HepG2 (cell line): ENCODE results near the gene BCL2L1. TPM values are rescaled to one million over a fixed set of nuclear protein-coding genes. Genes with fewer than 3 reads are reported as not detected.

ENCODE experiments used
- CHD4 ChIP-seq: fragments of 200-600 bp; sonication (generic); IDR thresholded peaks from 2 replicates; pipeline ENCODE4 v1.7.0; 2017; ENCODE audit warnings: mild to moderate bottlenecking, low read length, borderline replicate concordance
- NONO ChIP-seq, 2 experiments: fragments of 450-650 bp in 1 of 2; sonication (generic) in 1 of 2; formaldehyde crosslinking in 1 of 2; IDR thresholded peaks in 1 of 2; conservative IDR thresholded peaks in 1 of 2; 2 replicates each; pipeline versions ENCODE4 v1.6.1 to v1.8.0; 2017 to 2022; ENCODE audit warnings: mild to moderate bottlenecking in 1 of 2, missing genetic modification reagents in 1 of 2, moderate library complexity in 1 of 2
- ZFP41 ChIP-seq: sonication (generic); formaldehyde crosslinking; IDR thresholded peaks from 2 replicates; pipeline ENCODE4 v1.4.0; 2020; ENCODE audit warnings: mild to moderate bottlenecking, missing genetic modification reagents, borderline replicate concordance
- ZNF841 ChIP-seq: sonication (generic); formaldehyde crosslinking; IDR thresholded peaks from 2 replicates; pipeline ENCODE4 v1.8.1; 2023; ENCODE audit warnings: missing genetic modification reagents, borderline replicate concordance
- ZSCAN9 ChIP-seq: IDR thresholded peaks from 2 replicates; pipeline ENCODE4 v1.6.1; 2016; ENCODE audit warnings: borderline replicate concordance
- ZZZ3 ChIP-seq: sonication (generic); formaldehyde crosslinking; IDR thresholded peaks from 2 replicates; pipeline ENCODE4 v1.4.0; 2020; ENCODE audit warnings: missing genetic modification reagents, mild to moderate bottlenecking, borderline replicate concordance
- polyA plus RNA-seq, 8 experiments: library from polyadenylated mRNA; depleted of rRNA in 3 of 8; stranded (reverse) in 7 of 8; unstranded in 1 of 8; fragments of >200 nt; fragmentation: Illumina TruSeq in 4 of 8; extraction: Trizol in 4 of 8; gene quantifications; 2 replicates each; pipeline versions ENCODE4 v1.2.1 to v1.2.3, GENCODE V29; 2011 to 2016; ENCODE audit warnings: low read depth in 4 of 8, missing spikeins in 1 of 8, mixed read lengths in 1 of 8; ENCODE audit not compliant: insufficient read depth in 1 of 8
- total RNA-seq, 5 experiments: library from RNA; depleted of rRNA; stranded (reverse); fragments of >200 nt; fragmentation: Illumina TruSeq; extraction: Trizol; gene quantifications; 2 replicates each; pipeline ENCODE4 v1.2.3, GENCODE V29; 2016; ENCODE audit warnings: low read depth in 1 of 5
- TF ChIP-seq, protein P1 (sequence below): sonication (generic); formaldehyde crosslinking; conservative IDR thresholded peaks from 2 replicates; pipeline ENCODE4 v1.4.0; 2020; ENCODE audit warnings: mild to moderate bottlenecking, missing genetic modification reagents, moderate library complexity
- TF ChIP-seq, protein P2 (sequence below): sonication (generic); formaldehyde crosslinking; IDR thresholded peaks from 2 replicates; pipeline ENCODE4 v1.5.1; 2020; ENCODE audit warnings: mild to moderate bottlenecking, missing genetic modification reagents, moderate library complexity
- TF ChIP-seq, protein P3 (sequence below), 2 experiments: sonication (generic) in 1 of 2; formaldehyde crosslinking in 1 of 2; IDR thresholded peaks; 2 replicates each; pipeline versions ENCODE4 v1.6.1 to v1.9.0; 2014 to 2022; ENCODE audit warnings: antibody characterized with exemption in 1 of 2, borderline replicate concordance in 1 of 2, inconsistent platforms in 1 of 2, low read depth in 1 of 2, missing genetic modification reagents in 1 of 2
- TF ChIP-seq, protein P4 (sequence below): sonication (generic); formaldehyde crosslinking; IDR thresholded peaks from 2 replicates; pipeline ENCODE4 v1.5.0; 2020; ENCODE audit warnings: missing genetic modification reagents, mild to moderate bottlenecking, borderline replicate concordance

BCL2L1 gene
- total and polyA plus RNA-seq, 2 of the 13 experiments (the other 11 are each of a cell fraction or from before 2014, with no cell fraction given), result 164 to 258 TPM

DNA sequence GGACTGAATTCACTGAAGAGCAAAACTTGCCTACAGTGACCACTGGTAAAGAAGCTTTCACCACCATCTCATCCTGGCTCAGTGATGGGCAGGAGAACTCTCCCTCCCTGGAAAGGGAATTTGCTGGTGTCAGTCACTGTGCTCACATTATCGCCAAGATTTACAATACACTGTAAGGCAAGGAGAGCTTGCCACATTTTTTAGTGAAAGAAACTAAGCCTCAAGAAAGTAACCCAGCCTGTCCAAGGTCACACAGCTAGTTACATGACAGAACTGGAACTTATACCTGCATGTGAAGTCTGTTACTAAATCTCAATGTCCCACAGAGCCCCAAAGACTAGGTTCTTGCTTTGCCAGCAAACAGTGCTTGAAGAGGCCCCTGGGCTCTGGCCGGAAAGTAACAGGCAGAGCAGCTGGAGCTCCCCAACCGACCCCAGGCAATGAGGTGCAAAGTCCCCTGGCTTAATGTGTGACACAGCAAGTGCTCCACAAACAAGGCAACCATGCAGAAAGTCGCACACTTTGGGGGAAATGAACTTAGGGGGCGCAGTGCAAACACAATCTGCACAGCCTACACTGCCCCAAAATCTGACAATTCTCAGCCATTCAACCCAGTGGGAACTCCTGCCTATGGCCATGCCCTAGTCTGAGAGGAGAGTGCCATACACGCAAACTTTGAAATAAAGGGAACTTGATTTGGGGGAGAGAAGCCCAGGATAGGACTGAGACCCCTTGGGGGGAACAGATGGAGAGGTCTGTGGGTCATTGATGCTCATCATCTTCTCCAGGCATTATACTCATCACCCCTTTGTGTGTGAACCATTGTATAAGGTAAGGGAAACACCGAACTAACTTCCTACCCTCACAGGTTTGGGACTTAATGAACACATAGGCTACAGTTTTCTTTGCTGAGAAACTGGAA, 1.9 kb downstream of the BCL2L1 start (continued):
- TF ChIP-seq, protein P1, sequence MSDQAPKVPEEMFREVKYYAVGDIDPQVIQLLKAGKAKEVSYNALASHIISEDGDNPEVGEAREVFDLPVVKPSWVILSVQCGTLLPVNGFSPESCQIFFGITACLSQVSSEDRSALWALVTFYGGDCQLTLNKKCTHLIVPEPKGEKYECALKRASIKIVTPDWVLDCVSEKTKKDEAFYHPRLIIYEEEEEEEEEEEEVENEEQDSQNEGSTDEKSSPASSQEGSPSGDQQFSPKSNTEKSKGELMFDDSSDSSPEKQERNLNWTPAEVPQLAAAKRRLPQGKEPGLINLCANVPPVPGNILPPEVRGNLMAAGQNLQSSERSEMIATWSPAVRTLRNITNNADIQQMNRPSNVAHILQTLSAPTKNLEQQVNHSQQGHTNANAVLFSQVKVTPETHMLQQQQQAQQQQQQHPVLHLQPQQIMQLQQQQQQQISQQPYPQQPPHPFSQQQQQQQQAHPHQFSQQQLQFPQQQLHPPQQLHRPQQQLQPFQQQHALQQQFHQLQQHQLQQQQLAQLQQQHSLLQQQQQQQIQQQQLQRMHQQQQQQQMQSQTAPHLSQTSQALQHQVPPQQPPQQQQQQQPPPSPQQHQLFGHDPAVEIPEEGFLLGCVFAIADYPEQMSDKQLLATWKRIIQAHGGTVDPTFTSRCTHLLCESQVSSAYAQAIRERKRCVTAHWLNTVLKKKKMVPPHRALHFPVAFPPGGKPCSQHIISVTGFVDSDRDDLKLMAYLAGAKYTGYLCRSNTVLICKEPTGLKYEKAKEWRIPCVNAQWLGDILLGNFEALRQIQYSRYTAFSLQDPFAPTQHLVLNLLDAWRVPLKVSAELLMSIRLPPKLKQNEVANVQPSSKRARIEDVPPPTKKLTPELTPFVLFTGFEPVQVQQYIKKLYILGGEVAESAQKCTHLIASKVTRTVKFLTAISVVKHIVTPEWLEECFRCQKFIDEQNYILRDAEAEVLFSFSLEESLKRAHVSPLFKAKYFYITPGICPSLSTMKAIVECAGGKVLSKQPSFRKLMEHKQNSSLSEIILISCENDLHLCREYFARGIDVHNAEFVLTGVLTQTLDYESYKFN (CRISPR knock-in tag), result peak; percentile 94
- TF ChIP-seq, protein P2, sequence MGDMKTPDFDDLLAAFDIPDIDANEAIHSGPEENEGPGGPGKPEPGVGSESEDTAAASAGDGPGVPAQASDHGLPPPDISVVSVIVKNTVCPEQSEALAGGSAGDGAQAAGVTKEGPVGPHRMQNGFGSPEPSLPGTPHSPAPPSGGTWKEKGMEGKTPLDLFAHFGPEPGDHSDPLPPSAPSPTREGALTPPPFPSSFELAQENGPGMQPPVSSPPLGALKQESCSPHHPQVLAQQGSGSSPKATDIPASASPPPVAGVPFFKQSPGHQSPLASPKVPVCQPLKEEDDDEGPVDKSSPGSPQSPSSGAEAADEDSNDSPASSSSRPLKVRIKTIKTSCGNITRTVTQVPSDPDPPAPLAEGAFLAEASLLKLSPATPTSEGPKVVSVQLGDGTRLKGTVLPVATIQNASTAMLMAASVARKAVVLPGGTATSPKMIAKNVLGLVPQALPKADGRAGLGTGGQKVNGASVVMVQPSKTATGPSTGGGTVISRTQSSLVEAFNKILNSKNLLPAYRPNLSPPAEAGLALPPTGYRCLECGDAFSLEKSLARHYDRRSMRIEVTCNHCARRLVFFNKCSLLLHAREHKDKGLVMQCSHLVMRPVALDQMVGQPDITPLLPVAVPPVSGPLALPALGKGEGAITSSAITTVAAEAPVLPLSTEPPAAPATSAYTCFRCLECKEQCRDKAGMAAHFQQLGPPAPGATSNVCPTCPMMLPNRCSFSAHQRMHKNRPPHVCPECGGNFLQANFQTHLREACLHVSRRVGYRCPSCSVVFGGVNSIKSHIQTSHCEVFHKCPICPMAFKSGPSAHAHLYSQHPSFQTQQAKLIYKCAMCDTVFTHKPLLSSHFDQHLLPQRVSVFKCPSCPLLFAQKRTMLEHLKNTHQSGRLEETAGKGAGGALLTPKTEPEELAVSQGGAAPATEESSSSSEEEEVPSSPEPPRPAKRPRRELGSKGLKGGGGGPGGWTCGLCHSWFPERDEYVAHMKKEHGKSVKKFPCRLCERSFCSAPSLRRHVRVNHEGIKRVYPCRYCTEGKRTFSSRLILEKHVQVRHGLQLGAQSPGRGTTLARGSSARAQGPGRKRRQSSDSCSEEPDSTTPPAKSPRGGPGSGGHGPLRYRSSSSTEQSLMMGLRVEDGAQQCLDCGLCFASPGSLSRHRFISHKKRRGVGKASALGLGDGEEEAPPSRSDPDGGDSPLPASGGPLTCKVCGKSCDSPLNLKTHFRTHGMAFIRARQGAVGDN (CRISPR knock-in tag), result peak; percentile 86
- no peak for TF ChIP-seq ZNF841 (CRISPR knock-in tag)
- TF ChIP-seq NONO (IDR thresholded peaks at IDR 0.05), result no peak
- peak; percentile 78 for TF ChIP-seq NONO (CRISPR knock-in tag; conservative IDR thresholded peaks at IDR 0.05)
- TF ChIP-seq ZFP41, result 0 out of 2 replicates have a peak, but pooled peaks have one; percentile 51
- peak; percentile 74 for TF ChIP-seq ZZZ3 (CRISPR knock-in tag)
- TF ChIP-seq, protein P3, sequence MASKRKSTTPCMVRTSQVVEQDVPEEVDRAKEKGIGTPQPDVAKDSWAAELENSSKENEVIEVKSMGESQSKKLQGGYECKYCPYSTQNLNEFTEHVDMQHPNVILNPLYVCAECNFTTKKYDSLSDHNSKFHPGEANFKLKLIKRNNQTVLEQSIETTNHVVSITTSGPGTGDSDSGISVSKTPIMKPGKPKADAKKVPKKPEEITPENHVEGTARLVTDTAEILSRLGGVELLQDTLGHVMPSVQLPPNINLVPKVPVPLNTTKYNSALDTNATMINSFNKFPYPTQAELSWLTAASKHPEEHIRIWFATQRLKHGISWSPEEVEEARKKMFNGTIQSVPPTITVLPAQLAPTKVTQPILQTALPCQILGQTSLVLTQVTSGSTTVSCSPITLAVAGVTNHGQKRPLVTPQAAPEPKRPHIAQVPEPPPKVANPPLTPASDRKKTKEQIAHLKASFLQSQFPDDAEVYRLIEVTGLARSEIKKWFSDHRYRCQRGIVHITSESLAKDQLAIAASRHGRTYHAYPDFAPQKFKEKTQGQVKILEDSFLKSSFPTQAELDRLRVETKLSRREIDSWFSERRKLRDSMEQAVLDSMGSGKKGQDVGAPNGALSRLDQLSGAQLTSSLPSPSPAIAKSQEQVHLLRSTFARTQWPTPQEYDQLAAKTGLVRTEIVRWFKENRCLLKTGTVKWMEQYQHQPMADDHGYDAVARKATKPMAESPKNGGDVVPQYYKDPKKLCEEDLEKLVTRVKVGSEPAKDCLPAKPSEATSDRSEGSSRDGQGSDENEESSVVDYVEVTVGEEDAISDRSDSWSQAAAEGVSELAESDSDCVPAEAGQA (IDR thresholded peaks at IDR 0.05; ENCODE audit: low read depth), result peak; percentile 20; the same call in 1 of the 2 replicates
- TF ChIP-seq, protein P3 (CRISPR knock-in tag; IDR thresholded peaks at IDR 0.05; ENCODE audit: borderline replicate concordance), result no peak; the same call in 1 of the 2 replicates
- TF ChIP-seq, protein P4, sequence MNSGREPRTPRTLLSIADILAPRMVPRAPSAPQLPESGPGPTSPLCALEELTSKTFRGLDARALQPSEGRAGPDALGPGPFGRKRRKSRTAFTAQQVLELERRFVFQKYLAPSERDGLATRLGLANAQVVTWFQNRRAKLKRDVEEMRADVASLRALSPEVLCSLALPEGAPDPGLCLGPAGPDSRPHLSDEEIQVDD, result no peak
- TF ChIP-seq CHD4, result peak; percentile 61
- peak; percentile 60; the same call in 1 of the 2 replicates for TF ChIP-seq ZSCAN9 (CRISPR knock-in tag)
